Hepatocyte (in vitro differentiated cells): ENCODE results near the gene SLC9A3. TPM values are rescaled to one million over a fixed set of nuclear protein-coding genes. Genes with fewer than 3 reads are reported as not detected.

Source experiments
- DNase-seq: peaks from one replicate; pipeline ENCODE4 v3.0.0-alpha.2; 2016; ENCODE audit warnings: low spot score
- H2AFZ ChIP-seq: fragments of 200-600 bp; sonication (generic); 2 replicates; pipeline ENCODE4 v1.6.0; 2016; ENCODE audit warnings: antibody characterized with exemption, mild to moderate bottlenecking
- H3K27ac ChIP-seq: fragments of 200-600 bp; sonication (generic); 2 replicates; pipeline ENCODE4 v1.5.1; 2016; ENCODE audit warnings: mild to moderate bottlenecking
- H3K27me3 ChIP-seq: fragments of 200-600 bp; sonication (generic); 2 replicates; pipeline ENCODE4 v1.6.1; 2016
- H3K36me3 ChIP-seq: fragments of 200-600 bp; sonication (generic); replicated peaks from 2 replicates; pipeline ENCODE4 v1.5.1; 2016; ENCODE audit warnings: low read depth; ENCODE audit not compliant: insufficient read depth
- H3K4me1 ChIP-seq: fragments of 200-600 bp; sonication (generic); 2 replicates; pipeline ENCODE4 v1.5.1; 2016; ENCODE audit warnings: mild to moderate bottlenecking, moderate library complexity; ENCODE audit not compliant: insufficient read depth
- H3K4me2 ChIP-seq: fragments of 200-600 bp; sonication (generic); 2 replicates; pipeline ENCODE4 v1.6.0; 2016
- H3K4me3 ChIP-seq: fragments of 200-600 bp; sonication (generic); 2 replicates; pipeline ENCODE4 v1.5.1; 2016; ENCODE audit warnings: mild to moderate bottlenecking
- H3K79me2 ChIP-seq: fragments of 200-600 bp; sonication (generic); 2 replicates; pipeline ENCODE4 v1.6.0; 2017; ENCODE audit warnings: mild to moderate bottlenecking
- H3K9me2 ChIP-seq: fragments of 200-600 bp; sonication (generic); replicated peaks from 2 replicates; pipeline ENCODE4 v1.6.0; 2017; ENCODE audit warnings: mild to moderate bottlenecking; ENCODE audit not compliant: insufficient read depth
- H3K9me3 ChIP-seq: fragments of 200-600 bp; sonication (generic); 2 replicates; pipeline ENCODE4 v1.5.1; 2016; ENCODE audit warnings: low read depth, mild to moderate bottlenecking
- H4K20me1 ChIP-seq: fragments of 200-600 bp; sonication (generic); 2 replicates; pipeline ENCODE4 v1.6.0; 2016; ENCODE audit warnings: mild to moderate bottlenecking; ENCODE audit not compliant: insufficient read depth, poor library complexity, severe bottlenecking
- EZH2 ChIP-seq: fragments of 200-600 bp; sonication (generic); IDR thresholded peaks from 2 replicates; pipeline ENCODE4 v1.6.1; 2016; ENCODE audit warnings: antibody characterized with exemption, mild to moderate bottlenecking, borderline replicate concordance
- EZH2phosphoT487 ChIP-seq: fragments of 200-600 bp; sonication (generic); IDR thresholded peaks from one replicate; pipeline ENCODE4 v1.6.1; 2018; ENCODE audit warnings: antibody characterized with exemption, mild to moderate bottlenecking, low read depth, moderate library complexity; ENCODE audit not compliant: unreplicated experiment, severe bottlenecking
- WGBS: methylation state at CpG from one replicate; pipeline ENCODE4 v1.1.6; 2016; ENCODE audit warnings: low lambda C conversion rate; ENCODE audit errors: missing lambda C conversion rate; 5-methylcytosine and 5-hydroxymethylcytosine counted together
- polyA plus RNA-seq: library from polyadenylated mRNA; unstranded; fragments of >200 nt; fragmentation: Nextera tagmentation; extraction: Ambion mirVana; gene quantifications from 2 replicates; pipeline ENCODE4 v1.2.1, GENCODE V29; 2016
- total RNA-seq: library from RNA; depleted of rRNA; stranded (reverse); fragments of >200 nt; gene quantifications from 2 replicates; pipeline ENCODE4 v1.2.3, GENCODE V29; 2014
- TF ChIP-seq, protein P1 (sequence below): fragments of 200-600 bp; sonication (generic); IDR thresholded peaks from 2 replicates; pipeline ENCODE4 v1.5.1; 2016; ENCODE audit warnings: antibody characterized with exemption, mild to moderate bottlenecking; ENCODE audit not compliant: poor library complexity

Gene SLC9A3
- total and polyA plus RNA-seq, 2 experiments from 2014 or later = 4.8 to 7.4 TPM

DNA sequence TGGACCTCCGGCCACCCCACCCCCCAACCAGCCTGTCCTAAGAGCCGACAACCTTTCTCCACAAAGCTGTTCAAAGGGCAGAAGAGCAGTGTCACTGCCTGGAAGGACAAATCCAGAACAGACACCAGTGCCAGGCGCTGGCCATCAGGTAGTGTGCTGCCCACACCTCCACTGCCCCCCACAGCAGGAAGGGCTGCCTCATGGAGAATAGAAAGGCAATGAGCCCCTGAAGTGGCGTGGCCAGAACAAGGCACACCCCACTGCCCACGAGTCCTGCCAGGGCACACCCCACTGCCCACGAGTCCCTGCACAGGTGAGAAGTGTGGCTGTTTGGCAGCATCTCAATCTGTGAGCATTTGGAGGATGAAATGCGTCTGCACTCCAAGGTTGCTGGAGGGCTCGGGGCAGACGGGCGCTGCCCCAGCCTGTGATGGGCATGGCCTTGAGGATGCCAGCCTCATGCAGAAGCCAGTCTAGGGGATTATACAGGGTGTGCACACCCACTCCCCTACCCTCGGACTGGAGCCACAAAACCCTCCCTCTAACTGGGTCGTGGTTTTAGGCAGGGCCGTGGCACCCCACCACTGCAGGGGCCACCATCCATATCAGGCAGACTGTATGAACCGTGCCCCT is 2.3 kb upstream of the SLC9A3 start:
- Histone ChIP-seq H3K36me3 (no peaks in the 10 kb centered on the region), H3K4me3 (no peak overlapping the region), H3K9me2 (no peaks in the 10 kb centered on the region), H3K27ac (no peak overlapping the region), H3K9me3 (no peaks in the 10 kb centered on the region), H3K4me2 (no peak overlapping the region), H3K4me1 (peaks cover 9% of the 10 kb centered on the region), H2AFZ (no peak overlapping the region), H3K79me2 (no peaks in the 10 kb centered on the region), H4K20me1 (no peaks in the 10 kb centered on the region), H3K27me3 (peaks cover 80% of the 10 kb centered on the region)
- no peak for DNase-seq
- WGBS = 89% methylated on average over 14 of the region's 14 CpGs
- TF ChIP-seq EZH2phosphoT487 = no peak
- TF ChIP-seq, protein P1, sequence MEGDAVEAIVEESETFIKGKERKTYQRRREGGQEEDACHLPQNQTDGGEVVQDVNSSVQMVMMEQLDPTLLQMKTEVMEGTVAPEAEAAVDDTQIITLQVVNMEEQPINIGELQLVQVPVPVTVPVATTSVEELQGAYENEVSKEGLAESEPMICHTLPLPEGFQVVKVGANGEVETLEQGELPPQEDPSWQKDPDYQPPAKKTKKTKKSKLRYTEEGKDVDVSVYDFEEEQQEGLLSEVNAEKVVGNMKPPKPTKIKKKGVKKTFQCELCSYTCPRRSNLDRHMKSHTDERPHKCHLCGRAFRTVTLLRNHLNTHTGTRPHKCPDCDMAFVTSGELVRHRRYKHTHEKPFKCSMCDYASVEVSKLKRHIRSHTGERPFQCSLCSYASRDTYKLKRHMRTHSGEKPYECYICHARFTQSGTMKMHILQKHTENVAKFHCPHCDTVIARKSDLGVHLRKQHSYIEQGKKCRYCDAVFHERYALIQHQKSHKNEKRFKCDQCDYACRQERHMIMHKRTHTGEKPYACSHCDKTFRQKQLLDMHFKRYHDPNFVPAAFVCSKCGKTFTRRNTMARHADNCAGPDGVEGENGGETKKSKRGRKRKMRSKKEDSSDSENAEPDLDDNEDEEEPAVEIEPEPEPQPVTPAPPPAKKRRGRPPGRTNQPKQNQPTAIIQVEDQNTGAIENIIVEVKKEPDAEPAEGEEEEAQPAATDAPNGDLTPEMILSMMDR = no peak
- no peak for TF ChIP-seq EZH2

DNA sequence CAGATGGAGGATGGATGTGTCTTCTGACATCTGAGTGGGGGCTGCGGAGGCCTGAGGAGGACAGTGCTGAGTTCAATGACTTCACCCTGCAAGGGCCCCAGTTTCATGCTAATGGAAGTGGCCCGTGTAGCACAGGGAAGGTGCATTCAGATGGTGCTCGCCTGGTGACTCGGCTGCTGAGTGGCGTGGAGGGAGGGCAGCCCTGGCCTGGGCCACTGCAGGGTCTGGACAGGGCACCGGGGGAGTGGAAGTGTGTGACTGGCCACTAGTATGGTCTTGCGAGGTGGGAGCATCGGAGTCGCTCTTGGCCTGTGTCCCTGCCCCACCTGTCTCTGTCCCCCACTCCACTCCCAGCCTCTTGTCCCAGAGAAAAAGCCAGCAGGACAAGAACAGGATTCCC is 1.7 kb upstream of the SLC9A3 start:
- TF ChIP-seq, protein P1 = no peak
- TF ChIP-seq EZH2phosphoT487 = no peak
- TF ChIP-seq EZH2 = no peak
- 70% methylated on average over 9 of the region's 9 CpGs for WGBS
- no peak overlapping the region for H3K27ac ChIP-seq
- H3K9me3 ChIP-seq = no peaks in the 10 kb centered on the region
- no peaks in the 10 kb centered on the region for H4K20me1 ChIP-seq
- no peak overlapping the region for H3K4me3 ChIP-seq
- no peaks in the 10 kb centered on the region for H3K79me2 ChIP-seq
- H2AFZ ChIP-seq = no peak overlapping the region
- H3K9me2 ChIP-seq = no peaks in the 10 kb centered on the region
- peaks cover 79% of the 10 kb centered on the region for H3K27me3 ChIP-seq
- DNase-seq = no peak
- H3K4me1 ChIP-seq = peaks cover 15% of the 10 kb centered on the region
- no peaks in the 10 kb centered on the region for H3K36me3 ChIP-seq
- H3K4me2 ChIP-seq = no peak overlapping the region

DNA sequence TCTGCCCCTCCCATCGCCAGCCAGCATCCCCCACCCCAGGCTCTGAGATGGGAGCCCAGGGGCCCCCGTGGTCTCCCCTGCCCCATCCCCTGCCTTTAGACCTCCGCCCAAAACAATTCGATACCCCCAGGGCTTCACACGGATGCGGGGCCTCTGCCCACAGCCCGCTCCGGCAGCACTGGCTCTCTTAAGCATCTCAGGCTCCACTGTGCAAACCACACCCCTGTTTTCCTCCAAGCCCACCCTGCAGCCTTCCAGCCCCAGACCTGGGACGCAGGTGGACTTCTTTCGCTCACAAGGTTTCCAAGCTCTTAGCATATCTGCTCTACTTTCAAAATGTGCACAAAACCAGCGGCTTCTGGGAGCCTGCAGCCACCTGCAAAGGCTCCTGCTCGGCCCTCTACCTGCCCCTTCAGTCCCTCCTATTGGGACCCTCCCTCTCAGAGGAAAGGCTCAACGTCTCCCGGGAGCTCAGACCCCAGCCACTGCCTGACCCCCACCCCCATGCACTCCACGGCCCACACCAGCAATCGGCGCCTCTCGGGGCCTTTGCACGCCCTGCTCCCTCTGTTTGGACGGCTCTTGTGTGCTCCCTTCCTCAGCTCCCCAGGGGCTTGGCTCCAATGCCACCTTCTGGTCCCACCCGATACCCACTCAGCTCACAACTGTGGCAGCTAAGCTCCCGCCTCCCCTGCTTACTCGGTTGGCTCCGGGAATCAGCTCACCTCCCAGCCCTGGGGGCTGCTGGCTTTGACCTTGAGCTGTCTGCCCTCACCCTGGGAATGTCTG is 918 bp upstream of the SLC9A3 start:
- no peak overlapping the region for H3K4me3 ChIP-seq
- WGBS = 62% methylated on average over 20 of the region's 24 CpGs
- TF ChIP-seq EZH2phosphoT487 (no peak), EZH2 (peak; percentile 37)
- TF ChIP-seq, protein P1 = no peak
- H3K27me3 ChIP-seq = peaks cover 72% of the 10 kb centered on the region
- peak overlapping the region; percentile 95 for H3K4me2 ChIP-seq
- no peaks in the 10 kb centered on the region for H3K9me3 ChIP-seq
- no peaks in the 10 kb centered on the region for H3K9me2 ChIP-seq
- no peak overlapping the region for H2AFZ ChIP-seq
- peaks cover 20% of the 10 kb centered on the region for H3K4me1 ChIP-seq
- no peak overlapping the region for H3K27ac ChIP-seq
- no peaks in the 10 kb centered on the region for H3K36me3 ChIP-seq
- H4K20me1 ChIP-seq = no peaks in the 10 kb centered on the region
- H3K79me2 ChIP-seq = no peaks in the 10 kb centered on the region
- DNase-seq = no peak
